H1 (cell line): ENCODE results near the gene NTN4. TPM values are rescaled to one million over a fixed set of nuclear protein-coding genes. Genes with fewer than 3 reads are reported as not detected.

Experiments
- CTCF ChIA-PET: fragments of 300-600 bp; sonication (Branson Sonifier 250); formaldehyde crosslinking; loops from one replicate; lab custom pipeline; 2021; ENCODE audit not compliant: partially characterized antibody; lab: Charles Lee
- POLR2A ChIA-PET: fragments of 300-600 bp; sonication (Branson Sonifier 250); formaldehyde crosslinking; loops from one replicate; lab custom pipeline; 2021; ENCODE audit warnings: inconsistent platforms; ENCODE audit not compliant: partially characterized antibody; lab: Charles Lee
- DNase-seq, 2 experiments: peaks; one replicate each; pipeline versions ENCODE4 v3.0.0 to v3.0.0-alpha.2; 2010 to 2022; ENCODE audit warnings: low spot score in 2 of 2, low read depth in 1 of 2, mixed read lengths in 1 of 2
- FAIRE-seq: peaks from 2 replicates; lab custom pipeline; 2011; peaks lifted over from hg19 to GRCh38; lab: Jason Lieb, UNC
- H2AFZ ChIP-seq: 2 replicates; pipeline ENCODE4 v1.8.1; 2012; ENCODE audit warnings: low read length, inconsistent platforms
- H2AK5ac ChIP-seq: 2 replicates; pipeline ENCODE4 v1.6.1; 2013; ENCODE audit warnings: low read depth, low read length
- H2BK120ac ChIP-seq: replicated peaks from 2 replicates; pipeline ENCODE3; 2013; ENCODE audit warnings: low read depth, low read length, inconsistent platforms
- H2BK12ac ChIP-seq: 2 replicates; pipeline ENCODE4 v1.6.1; 2013; ENCODE audit warnings: low read depth, low read length
- H2BK15ac ChIP-seq: 2 replicates; pipeline ENCODE4 v1.6.1; 2013; ENCODE audit warnings: low read length
- H2BK20ac ChIP-seq: 2 replicates; pipeline ENCODE4 v1.6.1; 2013; ENCODE audit warnings: low read length
- H2BK5ac ChIP-seq: 2 replicates; pipeline ENCODE4 v1.6.1; 2013; ENCODE audit warnings: low read depth, low read length
- H3K14ac ChIP-seq: 2 replicates; pipeline ENCODE4 v1.6.1; 2013; ENCODE audit warnings: inconsistent platforms; ENCODE audit not compliant: insufficient read length
- H3K18ac ChIP-seq: 2 replicates; pipeline ENCODE4 v1.6.1; 2013; ENCODE audit warnings: low read length; ENCODE audit errors: extremely low read depth
- H3K23ac ChIP-seq: 2 replicates; pipeline ENCODE4 v1.6.1; 2013; ENCODE audit warnings: inconsistent platforms; ENCODE audit not compliant: insufficient read length
- H3K23me2 ChIP-seq: 2 replicates; pipeline ENCODE4 v1.6.1; 2013; ENCODE audit warnings: low read depth, low read length
- H3K27ac ChIP-seq: 2 replicates; pipeline ENCODE4 v1.6.1; 2011; ENCODE audit warnings: low read depth, low read length, inconsistent platforms
- H3K27me3 ChIP-seq, 4 experiments: replicated peaks in 1 of 4; 1 replicate in 1 of 4; 2 replicates in 3 of 4; pipeline versions ENCODE4 v1.6.1 to v1.8.1; 2011 to 2013; ENCODE audit warnings: low read length in 3 of 4, mild to moderate bottlenecking in 3 of 4, inconsistent platforms in 2 of 4, mixed read lengths in 2 of 4, moderate library complexity in 1 of 4; ENCODE audit not compliant: control insufficient read depth in 3 of 4, insufficient read depth in 3 of 4; ENCODE audit errors: extremely low read depth in 1 of 4
- H3K36me3 ChIP-seq, 4 experiments: 2 replicates each; pipeline versions ENCODE4 v1.6.1 to v1.8.1; 2011 to 2013; ENCODE audit warnings: mild to moderate bottlenecking in 4 of 4, low read length in 3 of 4, moderate library complexity in 2 of 4, control low read depth in 1 of 4, inconsistent platforms in 1 of 4; ENCODE audit not compliant: insufficient read depth in 4 of 4, control insufficient read depth in 2 of 4
- H3K4ac ChIP-seq: replicated peaks from 2 replicates; pipeline ENCODE3; 2013; ENCODE audit warnings: low read length, low read depth, mixed read lengths, inconsistent platforms; ENCODE audit not compliant: insufficient read length
- H3K4me1 ChIP-seq, 4 experiments: replicated peaks in 1 of 4; 1 replicate in 1 of 4; 2 replicates in 3 of 4; pipeline versions ENCODE4 v1.6.1 to v1.8.1; 2011 to 2013; ENCODE audit warnings: low read length in 3 of 4, inconsistent platforms in 2 of 4, mixed read lengths in 1 of 4; ENCODE audit not compliant: insufficient read depth in 4 of 4, control insufficient read depth in 3 of 4
- H3K4me2 ChIP-seq, 2 experiments: 2 replicates each; pipeline versions ENCODE4 v1.6.1 to v1.8.1; 2011 to 2013; ENCODE audit warnings: low read depth in 2 of 2, low read length in 2 of 2, control low read depth in 1 of 2, inconsistent platforms in 1 of 2, mild to moderate bottlenecking in 1 of 2; ENCODE audit not compliant: insufficient read depth in 1 of 2
- H3K4me3 ChIP-seq, 4 experiments: fragments of 200-600, 300-600 bp in 1 of 4; sonication (generic), shearing (Covaris generic), sonication (Bioruptor Twin) in 1 of 4; 2 replicates each; pipeline versions ENCODE4 v1.5.1 to v1.8.1; 2011 to 2016; ENCODE audit warnings: low read length in 4 of 4, low read depth in 3 of 4, control low read depth in 2 of 4, inconsistent platforms in 2 of 4, mild to moderate bottlenecking in 2 of 4, mixed read lengths in 1 of 4, moderate library complexity in 1 of 4; ENCODE audit not compliant: insufficient read depth in 2 of 4; ENCODE audit errors: extremely low read depth in 1 of 4
- H3K56ac ChIP-seq: replicated peaks from 2 replicates; pipeline ENCODE3; 2013; ENCODE audit warnings: low read depth, mild to moderate bottlenecking, mixed read lengths, low read length, inconsistent platforms; ENCODE audit not compliant: insufficient read length
- H3K79me1 ChIP-seq: 2 replicates; pipeline ENCODE4 v1.6.1; 2013; ENCODE audit warnings: low read depth, low read length, control low read depth
- H3K79me2 ChIP-seq, 2 experiments: 2 replicates each; pipeline versions ENCODE4 v1.6.1 to v1.8.1; 2012 to 2013; ENCODE audit warnings: low read length in 2 of 2, mild to moderate bottlenecking in 2 of 2, inconsistent platforms in 1 of 2; ENCODE audit not compliant: insufficient read depth in 2 of 2, control insufficient read depth in 1 of 2
- H3K9ac ChIP-seq, 4 experiments: replicated peaks in 1 of 4; 1 replicate in 1 of 4; 2 replicates in 3 of 4; pipeline versions ENCODE4 v1.6.1 to v1.8.1; 2011 to 2013; ENCODE audit warnings: low read depth in 3 of 4, low read length in 3 of 4, control low read depth in 2 of 4, mild to moderate bottlenecking in 2 of 4, moderate library complexity in 2 of 4, inconsistent platforms in 1 of 4; ENCODE audit errors: extremely low read depth in 1 of 4
- H3K9me3 ChIP-seq, 2 experiments: 2 replicates each; pipeline versions ENCODE4 v1.6.1 to v1.8.1; 2012 to 2013; ENCODE audit warnings: mild to moderate bottlenecking in 2 of 2, moderate library complexity in 2 of 2, control low read depth in 1 of 2, inconsistent platforms in 1 of 2, low read depth in 1 of 2, low read length in 1 of 2, mixed read lengths in 1 of 2; ENCODE audit not compliant: insufficient read depth in 2 of 2
- H4K20me1 ChIP-seq, 2 experiments: replicated peaks in 1 of 2; 2 replicates each; pipeline versions ENCODE3 to v1.8.1; 2011 to 2013; ENCODE audit warnings: inconsistent platforms in 2 of 2, low read length in 2 of 2, mild to moderate bottlenecking in 1 of 2; ENCODE audit not compliant: insufficient read depth in 2 of 2, control insufficient read depth in 1 of 2
- H4K5ac ChIP-seq: 2 replicates; pipeline ENCODE4 v1.6.1; 2013; ENCODE audit warnings: low read length, low read depth, mixed read lengths, inconsistent platforms; ENCODE audit not compliant: insufficient read length
- H4K8ac ChIP-seq: 2 replicates; pipeline ENCODE4 v1.8.0; 2013; ENCODE audit warnings: mild to moderate bottlenecking, moderate library complexity, low read length, inconsistent platforms; ENCODE audit not compliant: insufficient read depth; ENCODE audit errors: extremely low read depth
- H4K91ac ChIP-seq: replicated peaks from 2 replicates; pipeline ENCODE3; 2013; ENCODE audit warnings: low read length, mixed read lengths, inconsistent platforms; ENCODE audit not compliant: insufficient read length
- FOSL1 ChIP-seq: IDR thresholded peaks from 2 replicates; pipeline ENCODE4 v1.6.1; 2011; ENCODE audit warnings: mild to moderate bottlenecking, low read depth, low read length, moderate library complexity; ENCODE audit not compliant: insufficient read depth
- MAFK ChIP-seq: IDR thresholded peaks from 2 replicates; pipeline ENCODE4 v1.6.1; 2012; ENCODE audit warnings: low read depth, mild to moderate bottlenecking, improper control_type of control experiment, low read length
- TBP ChIP-seq: IDR thresholded peaks from 2 replicates; pipeline ENCODE4 v1.6.1; 2011; ENCODE audit warnings: low read depth, low read length, improper control_type of control experiment
- TCF12 ChIP-seq: IDR thresholded peaks from 2 replicates; pipeline ENCODE4 v1.6.1; 2011; ENCODE audit warnings: low read depth, mild to moderate bottlenecking, low read length
- TEAD4 ChIP-seq: IDR thresholded peaks from 2 replicates; pipeline ENCODE4 v1.6.1; 2012; ENCODE audit warnings: low read depth, low read length, inconsistent platforms, mixed read lengths
- YY1 ChIP-seq: IDR thresholded peaks from 2 replicates; pipeline ENCODE4 v1.6.1; 2011; ENCODE audit warnings: low read depth, mild to moderate bottlenecking, low read length
- WGBS, 2 experiments: shearing (Covaris generic) in 1 of 2; methylation state at CpG; one replicate each; pipeline versions ENCODE4 v1.1.6 to v1.1.7; 2013 to 2015; ENCODE audit warnings: low lambda C conversion rate in 2 of 2, mixed read lengths in 2 of 2, inconsistent platforms in 1 of 2, low coverage in 1 of 2, missing lambda C conversion rate in 1 of 2; ENCODE audit not compliant: insufficient replicate concordance in 2 of 2, insufficient coverage in 1 of 2, insufficient read length in 1 of 2; ENCODE audit errors: extremely low coverage in 1 of 2, missing lambda C conversion rate in 1 of 2; 5-methylcytosine and 5-hydroxymethylcytosine counted together
- polyA plus RNA-seq, 7 experiments: library from polyadenylated mRNA; depleted of rRNA in 3 of 7; stranded (reverse) in 5 of 7; unstranded in 2 of 7; fragments of >200 nt in 5 of 7; fragments of 200-250 nt in 2 of 7; gene quantifications; 1 replicate in 5 of 7; 2 replicates in 1 of 7; 4 replicates in 1 of 7; pipeline versions ENCODE4 v1.2.1 to v1.2.3, GENCODE V29; 2011 to 2013; ENCODE audit warnings: missing spikeins in 2 of 7, mixed read lengths in 2 of 7
- total RNA-seq: library from RNA; stranded (reverse); fragmentation: NEBNext Ultra II Directional; extraction: Animal tissue kit (Norgen Biotek cat#: 25700); gene quantifications from 2 replicates; pipeline ENCODE4 v1.2.1, GENCODE V29; 2021

Gene NTN4
- total and polyA plus RNA-seq, 2 of the 8 experiments (the other 6 are each of a cell fraction or from before 2014, with no cell fraction given), result 0.74 to 1.3 TPM

DNA sequence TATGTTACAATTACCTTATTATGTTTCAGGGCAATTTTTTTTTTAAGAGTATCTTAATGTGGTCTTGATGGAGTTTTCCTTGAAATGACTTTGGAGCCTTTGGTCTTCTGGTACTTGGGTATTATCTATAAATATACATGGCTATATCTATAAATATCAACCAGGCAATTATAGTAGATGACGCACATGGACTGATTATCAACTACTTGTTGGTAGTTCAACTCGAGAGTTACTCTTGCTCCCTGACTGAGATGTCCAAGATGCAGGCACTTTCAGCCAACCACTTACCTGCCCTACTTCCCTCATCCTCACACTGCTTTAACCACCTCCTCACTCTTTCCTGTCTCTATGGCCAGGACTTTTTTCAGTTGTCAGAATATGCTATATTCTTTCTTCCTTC, 85.4 kb downstream of the NTN4 start:
- FAIRE-seq, result peak; percentile 7
- Histone ChIP-seq H4K8ac (no peak overlapping the region), H3K4me3 (no peak overlapping the region), H2BK12ac (no peak overlapping the region), H2AFZ (no peak overlapping the region), H3K79me1 (no peaks in the 10 kb centered on the region), H4K5ac (no peak overlapping the region), H3K4me2 (no peak overlapping the region), H4K20me1 (no peaks in the 10 kb centered on the region), H3K4me1 (peaks cover 0 to 5% (median 2%) of the 10 kb centered on the region in 4 experiments; a peak in 4 of 7 replicates), H3K18ac (no peak overlapping the region), H3K79me2 (no peaks in the 10 kb centered on the region), H3K9ac (no peak overlapping the region), H3K14ac (no peak overlapping the region), H3K23me2 (no peaks in the 10 kb centered on the region), H2BK5ac (no peak overlapping the region), H3K27ac (no peak overlapping the region), H2BK120ac (no peak overlapping the region), H2AK5ac (no peak overlapping the region), H3K27me3 (no peaks in the 10 kb centered on the region), H3K9me3 (no peaks in the 10 kb centered on the region), H2BK20ac (no peak overlapping the region), H3K23ac (no peak overlapping the region), H2BK15ac (no peak overlapping the region)
- DNase-seq, result no peak
- WGBS, 2 experiments, result 85% methylated on average over 2 of the region's 2 CpGs; no CpG with 5 or more reads in 1 of the 2 experiments
- CTCF ChIA-PET, result interaction anchor here (1.1 to 1.2 kb wide), 3 partner anchors 13 to 123 kb away, joined by 3 to 4 read pairs (median 3); no protein-coding TSS in a partner anchor
- TF ChIP-seq TCF12, result no peak
- TF ChIP-seq MAFK, result no peak
- no peak for TF ChIP-seq TBP
- TF ChIP-seq TEAD4, result no peak
- no peak for TF ChIP-seq FOSL1
- TF ChIP-seq YY1, result no peak
- TF ChIP-seq, all 59 proteins: peak for 0
- POLR2A ChIA-PET, result interaction anchor here (1.1 to 1.6 kb wide), 3 partner anchors 8 to 17 kb away, joined by 3 read pairs; no protein-coding TSS in a partner anchor
- Histone ChIP-seq H3K4ac (no peak overlapping the region), H3K36me3 (no peaks in the 10 kb centered on the region), H3K56ac (no peak overlapping the region), H4K91ac (no peak overlapping the region)
